NT2/D1 (cell line): ENCODE results near the gene ZCCHC13.
"Not testable (repeated sequence)": the region's sequence is repeated elsewhere in the genome, so short reads cannot be mapped to it uniquely, and the experiment has no call there.

Source experiments
- DNase-seq: peaks from one replicate; pipeline ENCODE4 v3.0.0-alpha.2; 2011; ENCODE audit warnings: low read depth, low spot score
- H3K27me3 ChIP-seq: 2 replicates; pipeline ENCODE4 v1.6.0; 2011; ENCODE audit warnings: mild to moderate bottlenecking; ENCODE audit not compliant: insufficient read length, insufficient read depth
- H3K36me3 ChIP-seq: 2 replicates; pipeline ENCODE4 v1.6.1; 2011; ENCODE audit warnings: mild to moderate bottlenecking, low read length, mixed read lengths; ENCODE audit not compliant: insufficient read depth, insufficient read length
- H3K4me1 ChIP-seq: 2 replicates; pipeline ENCODE4 v1.5.1; 2011; ENCODE audit not compliant: insufficient read depth, insufficient read length
- H3K4me3 ChIP-seq: 2 replicates; pipeline ENCODE4 v1.5.1; 2011; ENCODE audit warnings: low read depth; ENCODE audit not compliant: insufficient read length
- H3K9ac ChIP-seq: 2 replicates; pipeline ENCODE4 v1.6.0; 2011; ENCODE audit warnings: low read depth; ENCODE audit not compliant: insufficient read length
- H3K9me3 ChIP-seq: 2 replicates; pipeline ENCODE4 v1.5.1; 2011; ENCODE audit warnings: mild to moderate bottlenecking, low read length; ENCODE audit not compliant: insufficient read depth
- SUZ12 ChIP-seq: IDR thresholded peaks from 2 replicates; pipeline ENCODE4 v1.6.1; 2011; ENCODE audit not compliant: insufficient read length, insufficient read depth; ENCODE audit errors: extremely low read depth
- YY1 ChIP-seq: IDR thresholded peaks from 2 replicates; pipeline ENCODE4 v1.6.1; 2011; ENCODE audit not compliant: insufficient read length, insufficient read depth
- ZNF274 ChIP-seq: IDR thresholded peaks from 2 replicates; pipeline ENCODE4 v1.6.1; 2011; ENCODE audit warnings: mild to moderate bottlenecking, low read depth, low read length

Gene ZCCHC13

GRCh38 chrX:74324131-74324530, 20.2 kb downstream of the ZCCHC13 start:
- no peak overlapping the region for H3K4me3 ChIP-seq
- no peaks in the 10 kb centered on the region for H3K27me3 ChIP-seq
- peaks cover 33% of the 10 kb centered on the region; the same call in 1 of the 2 replicates for H3K9me3 ChIP-seq
- TF ChIP-seq YY1 (no peak), SUZ12 (no peak), ZNF274 (no peak)
- no peak overlapping the region for H3K9ac ChIP-seq
- H3K36me3 ChIP-seq = no peaks in the 10 kb centered on the region
- no peak for DNase-seq
- H3K4me1 ChIP-seq = peaks cover 5% of the 10 kb centered on the region

DNA sequence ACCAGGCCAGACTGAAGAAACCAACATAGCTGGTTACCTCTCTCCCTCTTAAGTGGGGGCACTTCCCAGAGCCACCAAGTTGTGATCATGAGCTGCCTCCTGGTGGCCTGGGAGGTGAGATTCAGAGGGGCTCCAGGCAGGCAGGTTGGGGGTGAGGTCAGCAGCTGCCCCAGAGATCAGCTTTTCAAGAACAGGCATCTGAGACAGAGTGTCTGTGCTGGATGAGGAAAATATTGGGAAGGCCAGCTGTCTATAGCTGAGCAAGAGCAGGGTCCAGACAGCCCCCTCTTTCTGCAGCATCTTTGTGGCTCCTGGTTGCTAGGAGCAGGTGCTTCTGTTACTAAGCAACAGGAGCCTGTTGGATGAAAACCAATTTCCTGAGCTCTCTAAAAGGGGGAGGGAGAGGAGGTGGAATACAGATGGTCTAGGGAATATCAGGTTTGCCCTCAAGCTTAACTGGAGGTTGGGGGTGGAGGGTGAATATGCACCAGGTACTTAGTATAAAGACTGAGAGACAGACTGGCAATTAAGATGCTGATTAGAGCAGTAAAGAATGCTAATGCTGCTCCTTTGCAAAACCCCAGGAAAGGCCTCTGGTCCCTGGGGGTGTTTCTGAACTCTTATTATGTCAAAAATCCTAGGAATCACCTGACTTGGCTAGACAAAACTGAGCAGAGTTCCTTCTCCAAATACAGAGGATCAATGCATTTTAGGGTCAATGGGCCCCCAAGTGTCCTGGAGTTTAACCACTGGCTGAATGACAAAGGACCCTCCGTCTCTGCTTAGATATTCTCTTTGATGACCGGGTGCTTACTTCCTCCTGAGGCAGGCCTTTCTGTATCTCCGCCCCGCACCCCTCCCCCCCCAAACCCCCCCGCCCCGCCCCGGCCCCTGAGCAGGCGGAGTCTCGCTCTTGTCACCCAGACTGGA, 21.4 kb downstream of the ZCCHC13 start:
- Histone ChIP-seq H3K4me3 (no peak overlapping the region), H3K4me1 (peaks cover 5% of the 10 kb centered on the region), H3K9me3 (peaks cover 37% of the 10 kb centered on the region; the same call in 1 of the 2 replicates), H3K27me3 (no peaks in the 10 kb centered on the region), H3K9ac (no peak overlapping the region), H3K36me3 (no peaks in the 10 kb centered on the region)
- DNase-seq = peak; percentile 92
- TF ChIP-seq ZNF274 = no peak
- no peak for TF ChIP-seq SUZ12
- TF ChIP-seq YY1 = no peak

GRCh38 chrX:74338852-74339251, 34.9 kb downstream of the ZCCHC13 start:
- Histone ChIP-seq H3K4me1 (no peaks in the 10 kb centered on the region), H3K36me3 (no peaks in the 10 kb centered on the region), H3K9me3 (no peaks in the 10 kb centered on the region; the same call in 1 of the 2 replicates), H3K27me3 (no peaks in the 10 kb centered on the region), H3K9ac (no peak overlapping the region), H3K4me3 (no peak overlapping the region)
- DNase-seq = no peak
- no peak for TF ChIP-seq YY1
- no peak for TF ChIP-seq ZNF274
- TF ChIP-seq SUZ12 = no peak

DNA sequence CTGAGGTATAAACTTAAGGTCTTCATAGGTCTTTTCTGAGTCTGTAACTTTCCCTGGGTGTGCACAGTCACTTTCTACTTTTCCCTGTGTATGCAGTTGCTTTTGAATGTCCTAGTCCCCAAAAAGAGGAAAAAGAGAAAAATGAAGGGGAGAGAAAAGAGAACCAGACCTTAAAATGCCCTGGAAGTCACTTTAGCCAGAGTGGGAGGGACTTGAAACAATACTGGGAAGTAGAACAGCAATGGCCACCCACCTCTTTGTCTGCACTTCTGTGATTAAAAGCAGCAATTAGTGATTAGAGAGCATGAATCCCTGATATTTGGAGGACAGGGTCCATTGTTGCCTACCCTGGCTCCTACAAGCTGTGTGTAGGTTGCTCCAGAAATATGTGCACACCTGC, 36.1 kb downstream of the ZCCHC13 start:
- Histone ChIP-seq H3K27me3 (no peaks in the 10 kb centered on the region), H3K4me1 (no peaks in the 10 kb centered on the region), H3K9ac (no peak overlapping the region), H3K36me3 (no peaks in the 10 kb centered on the region), H3K9me3 (no peaks in the 10 kb centered on the region; the same call in 1 of the 2 replicates), H3K4me3 (no peak overlapping the region)
- TF ChIP-seq SUZ12 (no peak), ZNF274 (no peak), YY1 (no peak)
- DNase-seq = no peak

GRCh38 chrX:74342211-74342610, 38.2 kb downstream of the ZCCHC13 start:
- not testable (repeated sequence) for H3K9me3 ChIP-seq, H3K9ac ChIP-seq, H3K27me3 ChIP-seq, H3K36me3 ChIP-seq, DNase-seq, H3K4me1 ChIP-seq, H3K4me3 ChIP-seq

GRCh38 chrX:74343343-74344279, 39.6 kb downstream of the ZCCHC13 start:
- no peaks in the 10 kb centered on the region; the same call in 1 of the 2 replicates for H3K9me3 ChIP-seq
- DNase-seq = peak; percentile 93
- H3K36me3 ChIP-seq = no peaks in the 10 kb centered on the region
- no peaks in the 10 kb centered on the region for H3K4me1 ChIP-seq
- no peaks in the 10 kb centered on the region for H3K27me3 ChIP-seq
- H3K4me3 ChIP-seq = no peak overlapping the region
- TF ChIP-seq ZNF274 (no peak), SUZ12 (no peak), YY1 (no peak)
- no peak overlapping the region for H3K9ac ChIP-seq

DNA sequence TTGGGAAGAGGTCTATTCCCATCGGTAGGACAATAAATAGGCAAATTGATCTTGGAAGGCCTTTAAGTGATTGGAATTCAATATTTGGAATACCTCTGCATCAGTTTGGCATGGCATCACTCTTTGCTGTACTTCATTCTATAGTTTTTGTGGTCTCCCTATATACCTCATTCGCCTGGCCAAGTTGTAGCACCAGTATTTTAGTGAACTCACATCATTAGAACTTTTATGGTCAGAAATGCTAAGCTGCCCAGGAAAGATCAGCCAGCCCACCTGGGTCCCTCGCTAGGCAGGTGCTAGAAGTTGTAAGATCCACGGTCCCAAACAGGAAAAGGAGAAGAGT, 40.3 kb downstream of the ZCCHC13 start:
- TF ChIP-seq ZNF274 = no peak
- no peak for TF ChIP-seq SUZ12
- no peak for TF ChIP-seq YY1
- Histone ChIP-seq H3K36me3 (no peaks in the 10 kb centered on the region), H3K4me3 (no peak overlapping the region), H3K27me3 (no peaks in the 10 kb centered on the region), H3K9me3 (no peaks in the 10 kb centered on the region), H3K4me1 (no peaks in the 10 kb centered on the region), H3K9ac (no peak overlapping the region)
- no peak for DNase-seq
